ENCODE measurements around the gene MOCS1.

Gene MOCS1

GRCh38 chr6:39876111-39876510 lies 58.2 kb downstream of the MOCS1 start:
- DNase-seq (ENCODE audit: low read depth): no peak

- no peak for DNase-seq (ENCODE audit: low read depth)
Measured at GRCh38 chr6:39873439-39873838, 60.8 kb downstream of the MOCS1 start.

DNA sequence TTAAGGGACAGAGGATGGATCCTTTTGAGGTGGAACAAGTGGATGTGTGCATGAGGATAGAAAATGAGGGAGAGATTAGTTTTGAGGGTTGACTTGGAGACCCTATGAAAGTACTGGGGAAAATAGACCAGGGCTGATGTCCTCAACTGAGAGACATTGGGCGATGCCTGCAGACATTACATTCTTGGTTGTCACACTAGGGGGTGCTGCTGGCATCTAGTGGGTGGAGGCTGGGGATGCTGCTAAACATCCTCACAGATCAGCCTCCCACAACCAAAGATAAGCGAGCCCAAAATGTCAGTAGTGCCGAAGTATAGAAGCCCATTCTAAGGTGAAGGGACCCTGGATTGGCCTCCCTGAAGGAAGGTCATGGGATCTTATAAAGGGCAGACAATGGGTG lies 63.3 kb downstream of the MOCS1 start:
- DNase-seq (ENCODE audit: low read depth): no peak

DNA sequence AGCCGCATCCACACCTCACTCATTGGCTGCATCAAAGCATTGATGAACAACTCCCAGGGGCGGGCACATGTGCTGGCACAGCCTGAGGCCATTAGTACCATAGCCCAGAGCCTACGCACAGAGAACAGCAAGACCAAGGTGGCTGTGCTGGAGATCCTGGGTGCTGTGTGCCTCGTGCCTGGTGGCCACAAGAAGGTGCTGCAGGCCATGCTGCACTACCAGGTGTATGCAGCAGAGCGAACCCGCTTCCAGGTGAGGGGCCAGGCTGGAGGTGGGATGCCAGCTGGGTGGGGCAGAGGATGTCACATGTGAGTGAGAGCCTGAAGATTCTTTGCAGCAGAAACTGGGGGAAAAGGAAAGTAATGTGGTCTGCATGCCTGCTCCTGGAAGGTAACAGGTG lies 66.7 kb downstream of the MOCS1 start:
- DNase-seq (ENCODE audit: low read depth): no peak

DNA sequence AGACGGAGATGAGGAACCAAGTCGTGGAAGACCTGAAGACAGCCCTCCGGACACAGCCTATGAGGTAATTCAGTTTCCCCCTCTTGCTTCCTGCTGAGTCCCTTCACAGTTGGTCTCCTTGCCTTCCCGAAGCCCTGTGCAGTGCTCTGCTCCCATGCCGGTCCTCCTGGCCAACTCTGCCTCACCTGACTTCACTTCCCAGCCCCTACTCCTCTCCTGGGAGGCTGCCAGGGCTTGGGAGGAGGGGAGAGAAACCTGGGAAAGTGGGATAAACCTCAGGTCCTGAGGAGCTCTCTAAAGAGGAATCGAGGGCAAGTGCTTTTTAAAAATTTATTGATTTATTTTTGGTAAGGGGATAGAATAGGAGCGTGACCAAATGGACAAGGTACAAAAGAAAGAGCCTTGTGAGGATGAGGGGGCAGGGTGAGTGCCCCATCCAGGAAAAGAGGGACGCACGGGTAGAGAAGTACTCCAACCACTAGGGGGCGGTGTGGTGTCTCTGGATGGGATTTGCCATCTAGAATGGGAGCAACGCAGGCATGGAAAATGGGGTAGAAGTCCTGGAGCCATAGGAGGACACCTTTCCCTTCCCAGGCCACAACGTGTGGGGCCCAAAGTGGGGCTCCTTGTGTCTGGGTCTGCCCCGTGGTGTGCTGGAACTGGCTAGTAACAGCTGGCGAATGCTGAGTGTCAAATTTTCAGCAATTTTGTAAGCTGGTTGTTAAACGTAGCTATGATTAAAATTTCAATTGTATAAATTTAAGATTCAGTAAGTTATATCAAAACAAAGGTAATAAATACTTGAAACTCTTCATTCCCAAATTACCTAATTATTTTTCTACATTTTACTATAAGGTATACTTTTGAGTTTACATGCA lies 69.0 kb downstream of the MOCS1 start:
- DNase-seq (ENCODE audit: low read depth): peak; percentile 83

GRCh38 chr6:39861663-39862062 lies 72.6 kb downstream of the MOCS1 start:
- no peak for DNase-seq (ENCODE audit: low read depth)

GRCh38 chr6:39859025-39859424 lies 75.2 kb downstream of the MOCS1 start:
- no peak for DNase-seq (ENCODE audit: low read depth)

DNA sequence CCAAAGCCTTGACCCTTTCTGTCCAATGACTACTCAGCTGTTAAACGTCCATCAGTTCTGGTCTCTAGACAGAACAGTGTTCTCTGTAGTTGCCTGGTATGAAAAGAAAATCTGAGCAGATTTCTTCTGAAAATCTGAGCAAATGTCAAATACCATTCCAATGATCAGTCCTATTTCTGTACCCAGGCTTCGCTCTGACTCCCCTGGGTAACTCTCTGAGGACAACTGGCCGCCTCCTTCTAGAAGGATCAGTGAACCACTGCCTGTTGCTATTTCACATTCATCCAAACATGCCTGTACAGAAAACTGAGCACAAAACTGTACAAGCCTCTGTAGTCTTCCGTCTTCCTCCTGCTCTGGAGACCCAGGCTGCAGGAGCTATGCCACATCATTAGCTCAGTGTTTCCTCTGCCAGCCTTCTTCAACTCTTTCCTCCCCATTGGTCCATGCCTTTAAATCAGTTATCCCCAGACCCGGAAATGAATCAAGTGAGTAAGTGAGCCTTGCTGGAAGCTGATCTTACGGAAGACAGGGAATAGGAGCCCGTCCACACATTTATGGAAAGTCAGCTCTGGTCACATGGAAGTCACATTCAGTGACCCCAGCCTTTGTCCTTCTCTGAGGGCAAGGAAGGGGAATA lies 78.8 kb downstream of the MOCS1 start:
- no peak for DNase-seq (ENCODE audit: low read depth)

Data from ELR (cell line).